Loucy (cell line): ENCODE measurements around the gene TEX52.

Experiments
- H2AFZ ChIP-seq: fragments of 200-600 bp; sonication (generic); 2 replicates; pipeline ENCODE4 v1.6.0; 2016; ENCODE audit warnings: antibody characterized with exemption, mild to moderate bottlenecking, low read length, moderate library complexity
- H3F3A ChIP-seq: fragments of 200-600 bp; 2 replicates; pipeline ENCODE4 v1.6.0; 2016; ENCODE audit warnings: antibody characterized with exemption, low read depth, mild to moderate bottlenecking
- H3K27me3 ChIP-seq: fragments of 200-600 bp; sonication (generic); 2 replicates; pipeline ENCODE4 v1.6.1; 2014; ENCODE audit warnings: low read length, mild to moderate bottlenecking; ENCODE audit not compliant: insufficient read depth, poor library complexity, severe bottlenecking
- H3K36me3 ChIP-seq: fragments of 200-600 bp; sonication (generic); 2 replicates; pipeline ENCODE4 v1.6.1; 2016; ENCODE audit warnings: low read length; ENCODE audit not compliant: insufficient read depth
- H3K4me1 ChIP-seq: fragments of 200-600 bp; sonication (generic); 2 replicates; pipeline ENCODE4 v1.5.1; 2014; ENCODE audit warnings: low read length, mild to moderate bottlenecking; ENCODE audit not compliant: insufficient read depth, poor library complexity, severe bottlenecking
- H3K4me2 ChIP-seq: fragments of 200-600 bp; sonication (generic); 2 replicates; pipeline ENCODE4 v1.6.0; 2014; ENCODE audit warnings: antibody characterized with exemption, low read length, low read depth, mild to moderate bottlenecking; ENCODE audit not compliant: poor library complexity, severe bottlenecking
- H3K4me3 ChIP-seq: fragments of 200-600 bp; sonication (generic); 2 replicates; pipeline ENCODE4 v1.5.1; 2014; ENCODE audit warnings: low read length, mild to moderate bottlenecking, mixed read lengths; ENCODE audit not compliant: poor library complexity, severe bottlenecking
- H3K79me2 ChIP-seq: fragments of 200-600 bp; sonication (generic); 2 replicates; pipeline ENCODE4 v1.6.1; 2014; ENCODE audit warnings: low read length; ENCODE audit not compliant: insufficient read depth
- H3K9ac ChIP-seq: fragments of 200-600 bp; sonication (generic); 2 replicates; pipeline ENCODE4 v1.6.0; 2014; ENCODE audit warnings: mild to moderate bottlenecking, low read depth, low read length, moderate library complexity; ENCODE audit not compliant: poor library complexity, severe bottlenecking
- H3K9me2 ChIP-seq: fragments of 200-600 bp; sonication (generic); replicated peaks from 2 replicates; pipeline ENCODE4 v1.6.1; 2016; ENCODE audit warnings: low read depth, low read length, mixed read lengths
- H3K9me3 ChIP-seq: fragments of 200-600 bp; sonication (generic); 2 replicates; pipeline ENCODE4 v1.6.1; 2014; ENCODE audit warnings: mild to moderate bottlenecking, antibody characterized with exemption, low read length, low read depth; ENCODE audit not compliant: insufficient read depth
- H4K20me1 ChIP-seq: fragments of 200-600 bp; sonication (generic); 2 replicates; pipeline ENCODE4 v1.6.0; 2014; ENCODE audit warnings: antibody characterized with exemption, low read length, mild to moderate bottlenecking; ENCODE audit not compliant: insufficient read depth, poor library complexity, severe bottlenecking
- CTCF ChIP-seq: fragments of 200-600 bp; sonication (generic); conservative IDR thresholded peaks from 2 replicates; pipeline ENCODE4 v1.5.1; 2014; ENCODE audit warnings: mild to moderate bottlenecking, antibody characterized with exemption, low read length
- EZH2phosphoT487 ChIP-seq: fragments of 200-600 bp; IDR thresholded peaks from 2 replicates; pipeline ENCODE4 v1.6.1; 2018; ENCODE audit warnings: antibody characterized with exemption, mild to moderate bottlenecking, moderate library complexity, borderline replicate concordance

TEX52 gene

GRCh38 chr12:2820432-2820831, 36.4 kb downstream of the TEX52 start:
- H3K79me2 ChIP-seq, result no peaks in the 10 kb centered on the region
- H3K36me3 ChIP-seq, result peaks cover 13% of the 10 kb centered on the region; the same call in 1 of the 2 replicates
- H3K4me1 ChIP-seq, result no peaks in the 10 kb centered on the region
- H3K4me2 ChIP-seq, result no peak overlapping the region
- no peaks in the 10 kb centered on the region for H3F3A ChIP-seq
- no peak for TF ChIP-seq EZH2phosphoT487
- no peak for TF ChIP-seq CTCF
- H3K9ac ChIP-seq, result no peak overlapping the region
- no peaks in the 10 kb centered on the region for H3K27me3 ChIP-seq
- H3K9me2 ChIP-seq, result no peaks in the 10 kb centered on the region
- H3K9me3 ChIP-seq, result no peaks in the 10 kb centered on the region
- no peaks in the 10 kb centered on the region for H4K20me1 ChIP-seq
- H3K4me3 ChIP-seq, result no peak overlapping the region
- H2AFZ ChIP-seq, result no peak overlapping the region

GRCh38 chr12:2819810-2820209, 37.0 kb downstream of the TEX52 start:
- Histone ChIP-seq H3K4me1 (no peaks in the 10 kb centered on the region), H3K9me3 (no peaks in the 10 kb centered on the region), H3K9me2 (no peaks in the 10 kb centered on the region), H3K27me3 (no peaks in the 10 kb centered on the region), H3K9ac (no peak overlapping the region), H3F3A (no peaks in the 10 kb centered on the region), H3K79me2 (peaks cover 5% of the 10 kb centered on the region; the same call in 1 of the 2 replicates), H3K4me3 (no peak overlapping the region), H3K4me2 (no peak overlapping the region), H3K36me3 (peaks cover 13% of the 10 kb centered on the region; the same call in 1 of the 2 replicates), H4K20me1 (no peaks in the 10 kb centered on the region), H2AFZ (no peak overlapping the region)
- TF ChIP-seq CTCF (no peak), EZH2phosphoT487 (no peak)

DNA sequence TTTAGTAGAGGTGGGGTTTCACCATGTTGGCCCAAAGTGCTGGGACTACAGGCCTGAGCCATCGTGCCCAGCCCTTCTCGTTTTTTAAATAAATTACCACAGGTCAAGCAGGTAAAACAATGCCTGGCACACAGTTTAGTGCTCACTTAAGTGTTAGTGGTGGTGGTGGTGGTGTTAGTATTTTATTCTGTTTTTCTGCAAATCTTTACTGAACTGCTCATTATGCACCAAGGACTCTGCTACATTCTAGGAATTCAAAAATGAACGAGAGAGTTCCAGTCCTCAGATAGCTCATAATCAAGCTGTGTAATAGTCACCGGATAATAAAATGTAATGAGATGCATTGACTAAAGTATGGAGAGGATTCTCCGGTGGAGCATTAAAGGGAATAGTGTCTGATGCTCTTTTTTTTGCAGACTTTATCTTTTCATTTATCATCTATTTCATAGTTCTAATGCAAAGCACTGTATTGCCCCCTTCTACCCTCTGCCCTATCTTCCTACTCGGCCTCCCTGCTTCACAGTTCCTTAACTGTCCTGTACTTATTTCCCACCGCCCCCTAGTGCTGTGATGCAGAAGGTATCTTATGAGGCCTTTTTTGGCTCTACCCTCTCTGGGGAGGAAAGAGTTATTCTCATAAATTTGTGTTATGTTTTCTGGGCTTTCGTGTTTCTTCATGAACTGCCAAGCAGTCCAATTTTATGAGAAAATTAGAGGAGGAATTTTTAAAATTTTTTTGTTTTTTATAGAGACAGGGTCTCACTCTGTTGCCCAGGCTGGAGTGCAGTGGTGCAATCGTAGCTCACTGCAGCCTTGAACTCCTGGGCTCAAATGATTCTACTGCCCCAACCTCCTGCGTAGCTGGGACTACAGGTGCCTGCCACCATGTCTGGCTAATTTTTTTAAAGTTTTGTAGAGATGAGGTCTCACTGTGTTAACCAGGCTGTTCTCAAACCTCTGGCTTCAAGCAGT, 43.3 kb downstream of the TEX52 start:
- no peaks in the 10 kb centered on the region for H3K9me3 ChIP-seq
- H3K9ac ChIP-seq, result peak overlapping the region; percentile 84
- no peaks in the 10 kb centered on the region for H3K4me1 ChIP-seq
- peak overlapping the region; percentile 94 for H3K4me2 ChIP-seq
- H3K36me3 ChIP-seq, result peaks cover 5% of the 10 kb centered on the region; the same call in 1 of the 2 replicates
- peak overlapping the region; percentile 98 for H2AFZ ChIP-seq
- no peaks in the 10 kb centered on the region for H4K20me1 ChIP-seq
- H3K4me3 ChIP-seq, result peak overlapping the region; percentile 89
- peaks cover 34% of the 10 kb centered on the region for H3K79me2 ChIP-seq
- H3K9me2 ChIP-seq, result no peaks in the 10 kb centered on the region
- no peaks in the 10 kb centered on the region for H3K27me3 ChIP-seq
- H3F3A ChIP-seq, result no peaks in the 10 kb centered on the region
- TF ChIP-seq EZH2phosphoT487 (no peak), CTCF (peak; percentile 79)
